Measurements from ENCODE around the gene PCDHGB5. TPM values are rescaled to one million over a fixed set of nuclear protein-coding genes. Genes with fewer than 3 reads are reported as not detected.

The PCDHGB5 gene
- total RNA-seq, 1 donor from 2014 or later, result 3.7 TPM

- no peak overlapping the region for H3K27ac ChIP-seq
- H3K36me3 ChIP-seq, result no peaks in the 10 kb centered on the region
- H3K27ac Mint-ChIP-seq, result no peak overlapping the region
- H3K4me1 ChIP-seq, result no peaks in the 10 kb centered on the region
- H3K79me2 ChIP-seq (ENCODE audit: low read depth), result no peaks in the 10 kb centered on the region
- no peak overlapping the region for H2AFZ ChIP-seq (replicated peaks)
- no peaks in the 10 kb centered on the region for H3K4me1 Mint-ChIP-seq
- H3K4me3 ChIP-seq, result no peak overlapping the region
- no peak overlapping the region for H3K4me2 ChIP-seq
- no peaks in the 10 kb centered on the region for H3K9me3 ChIP-seq (ENCODE audit: low read depth)
- H3K27me3 ChIP-seq, result no peaks in the 10 kb centered on the region
- TF ChIP-seq EZH2phosphoT487 (IDR thresholded peaks at IDR 0.05) (no peak), CTCF (IDR thresholded peaks at IDR 0.05) (no peak), EZH2 (IDR thresholded peaks at IDR 0.05) (no peak)
- H3K4me3 Mint-ChIP-seq, result no peak overlapping the region
- no peaks in the 10 kb centered on the region for H3F3A ChIP-seq (ENCODE audit: low read depth)
- H3K27me3 Mint-ChIP-seq (ENCODE audit: insufficient read depth, low read depth), result peaks cover 2% of the 10 kb centered on the region
- H3K36me3 Mint-ChIP-seq, result peaks cover 50% of the 10 kb centered on the region
- no peak overlapping the region for H3K9ac ChIP-seq
- peaks cover 74% of the 10 kb centered on the region for H3K9me3 Mint-ChIP-seq
- no peak for DNase-seq (ENCODE audit: low spot score)
- no peaks in the 10 kb centered on the region for H4K20me1 ChIP-seq (ENCODE audit: low read depth)
Observed at GRCh38 chr5:141440341-141440740, 42.6 kb downstream of the PCDHGB5 start.

- Mint-ChIP-seq H3K27me3 (ENCODE audit: insufficient read depth, low read depth) (peaks cover 2% of the 10 kb centered on the region), H3K4me3 (no peak overlapping the region), H3K4me1 (no peaks in the 10 kb centered on the region), H3K9me3 (peaks cover 75% of the 10 kb centered on the region), H3K36me3 (peaks cover 54% of the 10 kb centered on the region), H3K27ac (no peak overlapping the region)
- H3K36me3 ChIP-seq, result no peaks in the 10 kb centered on the region
- no peaks in the 10 kb centered on the region for H3K9me3 ChIP-seq (ENCODE audit: low read depth)
- H3K9ac ChIP-seq, result no peak overlapping the region
- TF ChIP-seq EZH2 (IDR thresholded peaks at IDR 0.05) (no peak), EZH2phosphoT487 (IDR thresholded peaks at IDR 0.05) (no peak), CTCF (IDR thresholded peaks at IDR 0.05) (no peak)
- H2AFZ ChIP-seq (replicated peaks), result no peak overlapping the region
- no peaks in the 10 kb centered on the region for H3K27me3 ChIP-seq
- H3K79me2 ChIP-seq (ENCODE audit: low read depth), result no peaks in the 10 kb centered on the region
- no peak overlapping the region for H3K4me3 ChIP-seq
- no peaks in the 10 kb centered on the region for H3K4me1 ChIP-seq
- no peak for DNase-seq (ENCODE audit: low spot score)
- H4K20me1 ChIP-seq (ENCODE audit: low read depth), result no peaks in the 10 kb centered on the region
- no peak overlapping the region for H3K27ac ChIP-seq
- H3K4me2 ChIP-seq, result no peak overlapping the region
- no peaks in the 10 kb centered on the region for H3F3A ChIP-seq (ENCODE audit: low read depth)
Observed at GRCh38 chr5:141441571-141442170, 43.9 kb downstream of the PCDHGB5 start.

Other genes with a start within 250 kb of the PCDHGB5 start
- gene PCDHB6, start 247.9 kb upstream of the PCDHGB5 start, total RNA-seq (ENCODE audit: low replicate concordance), result 0.90 and 1.5 TPM in 2 replicates
- gene PCDHB7, start 225.3 kb upstream of the PCDHGB5 start, total RNA-seq (ENCODE audit: low replicate concordance), result 0.21 and 0.90 TPM in 2 replicates
- gene PCDHB8, start 220.2 kb upstream of the PCDHGB5 start, total RNA-seq (ENCODE audit: low replicate concordance), result 0.31 TPM in 1 of 2 replicates, not detected in the other
- gene PCDHB16, start 215.6 kb upstream of the PCDHGB5 start, total RNA-seq (ENCODE audit: low replicate concordance), result 4.0 and 4.5 TPM in 2 replicates
- gene PCDHB9, start 210.8 kb upstream of the PCDHGB5 start, total RNA-seq (ENCODE audit: low replicate concordance), result 3.1 and 4.6 TPM in 2 replicates
- gene PCDHB10, start 205.6 kb upstream of the PCDHGB5 start, total RNA-seq (ENCODE audit: low replicate concordance), result 9.3 and 10.4 TPM in 2 replicates
- 3.8 and 4.0 TPM in 2 replicates for gene PCDHB11, start 198.3 kb upstream of the PCDHGB5 start, total RNA-seq (ENCODE audit: low replicate concordance)
- 3.0 and 3.8 TPM in 2 replicates for gene PCDHB12, start 189.2 kb upstream of the PCDHGB5 start, total RNA-seq (ENCODE audit: low replicate concordance)
- 2.4 and 3.0 TPM in 2 replicates for gene PCDHB13, start 184.0 kb upstream of the PCDHGB5 start, total RNA-seq (ENCODE audit: low replicate concordance)
- 7.2 and 7.4 TPM in 2 replicates for gene PCDHB14, start 174.6 kb upstream of the PCDHGB5 start, total RNA-seq (ENCODE audit: low replicate concordance)
- gene PCDHB15, start 152.6 kb upstream of the PCDHGB5 start, total RNA-seq (ENCODE audit: low replicate concordance), result 7.8 and 9.4 TPM in 2 replicates
- 0.22 and 0.96 TPM in 2 replicates for gene SLC25A2, start 93.9 kb upstream of the PCDHGB5 start, total RNA-seq (ENCODE audit: low replicate concordance)
- 121 and 157 TPM in 2 replicates for gene TAF7, start 77.2 kb upstream of the PCDHGB5 start, total RNA-seq (ENCODE audit: low replicate concordance)
- gene PCDHGA1, start 67.4 kb upstream of the PCDHGB5 start, total RNA-seq (ENCODE audit: low replicate concordance), result 1.0 and 1.5 TPM in 2 replicates
- gene PCDHGA2, start 59.2 kb upstream of the PCDHGB5 start, total RNA-seq (ENCODE audit: low replicate concordance), result 0.37 and 0.71 TPM in 2 replicates
- gene PCDHGA3, start 54.1 kb upstream of the PCDHGB5 start, total RNA-seq (ENCODE audit: low replicate concordance), result 0.34 and 0.54 TPM in 2 replicates
- gene PCDHGB1, start 47.8 kb upstream of the PCDHGB5 start, total RNA-seq (ENCODE audit: low replicate concordance), result 3.6 and 4.3 TPM in 2 replicates
- gene PCDHGA4, start 42.9 kb upstream of the PCDHGB5 start, total RNA-seq (ENCODE audit: low replicate concordance), result 2.3 and 2.4 TPM in 2 replicates
- gene PCDHGB2, start 38.0 kb upstream of the PCDHGB5 start, total RNA-seq (ENCODE audit: low replicate concordance), result 2.1 and 2.2 TPM in 2 replicates
- gene PCDHGA5, start 33.8 kb upstream of the PCDHGB5 start, total RNA-seq (ENCODE audit: low replicate concordance), result 0.71 and 1.3 TPM in 2 replicates
- gene PCDHGB3, start 27.7 kb upstream of the PCDHGB5 start, total RNA-seq (ENCODE audit: low replicate concordance), result 0.74 and 0.95 TPM in 2 replicates
- 0.77 and 1.4 TPM in 2 replicates for gene PCDHGA6, start 24.1 kb upstream of the PCDHGB5 start, total RNA-seq (ENCODE audit: low replicate concordance)
- gene PCDHGA7, start 15.2 kb upstream of the PCDHGB5 start, total RNA-seq (ENCODE audit: low replicate concordance), result 0.81 and 1.1 TPM in 2 replicates
- 10.4 and 14.9 TPM in 2 replicates for gene PCDHGB4, start 10.2 kb upstream of the PCDHGB5 start, total RNA-seq (ENCODE audit: low replicate concordance)
- 2.3 and 3.3 TPM in 2 replicates for gene PCDHGA8, start 5.3 kb upstream of the PCDHGB5 start, total RNA-seq (ENCODE audit: low replicate concordance)
- gene PCDHGA9, start 4.8 kb downstream of the PCDHGB5 start, total RNA-seq (ENCODE audit: low replicate concordance), result 0.97 and 2.2 TPM in 2 replicates
- 13.2 and 22.1 TPM in 2 replicates for gene PCDHGB6, start 10.1 kb downstream of the PCDHGB5 start, total RNA-seq (ENCODE audit: low replicate concordance)
- gene PCDHGA10, start 15.0 kb downstream of the PCDHGB5 start, total RNA-seq (ENCODE audit: low replicate concordance), result 4.2 and 4.7 TPM in 2 replicates
- gene PCDHGB7, start 19.7 kb downstream of the PCDHGB5 start, total RNA-seq (ENCODE audit: low replicate concordance), result 21.1 and 23.9 TPM in 2 replicates
- 9.5 and 13.3 TPM in 2 replicates for gene PCDHGA11, start 23.1 kb downstream of the PCDHGB5 start, total RNA-seq (ENCODE audit: low replicate concordance)
- 0.79 and 2.2 TPM in 2 replicates for gene PCDHGA12, start 32.6 kb downstream of the PCDHGB5 start, total RNA-seq (ENCODE audit: low replicate concordance)
- gene PCDHGC3, start 78.0 kb downstream of the PCDHGB5 start, total RNA-seq (ENCODE audit: low replicate concordance), result 14.7 and 17.2 TPM in 2 replicates
- gene PCDHGC4, start 87.1 kb downstream of the PCDHGB5 start, total RNA-seq (ENCODE audit: low replicate concordance), result 5.0 and 10.4 TPM in 2 replicates
- 0.43 and 1.3 TPM in 2 replicates for gene PCDHGC5, start 91.1 kb downstream of the PCDHGB5 start, total RNA-seq (ENCODE audit: low replicate concordance)
- gene DIAPH1, start 221.1 kb downstream of the PCDHGB5 start, total RNA-seq (ENCODE audit: low replicate concordance), result 20.4 and 30.8 TPM in 2 replicates
- 57.3 and 83.2 TPM in 2 replicates for gene HDAC3, start 238.9 kb downstream of the PCDHGB5 start, total RNA-seq (ENCODE audit: low replicate concordance)
- gene RELL2, start 239.1 kb downstream of the PCDHGB5 start, total RNA-seq (ENCODE audit: low replicate concordance), result 0.30 and 3.9 TPM in 2 replicates

Measured in neural progenitor cell (in vitro differentiated cells).